CD4-positive, alpha-beta T cell treated with Interleukin-2 at 100 ng/mL for 4 hours (primary cell): ENCODE measurements around the gene PPID.
"Not testable (repeated sequence)": the region's sequence is repeated elsewhere in the genome, so short reads cannot be mapped to it uniquely, and the experiment has no call there.

Source experiments
- DNase-seq: peaks from one replicate; pipeline ENCODE4 v3.0.0-alpha.2; 2020; ENCODE audit warnings: low spot score

The PPID gene

DNA sequence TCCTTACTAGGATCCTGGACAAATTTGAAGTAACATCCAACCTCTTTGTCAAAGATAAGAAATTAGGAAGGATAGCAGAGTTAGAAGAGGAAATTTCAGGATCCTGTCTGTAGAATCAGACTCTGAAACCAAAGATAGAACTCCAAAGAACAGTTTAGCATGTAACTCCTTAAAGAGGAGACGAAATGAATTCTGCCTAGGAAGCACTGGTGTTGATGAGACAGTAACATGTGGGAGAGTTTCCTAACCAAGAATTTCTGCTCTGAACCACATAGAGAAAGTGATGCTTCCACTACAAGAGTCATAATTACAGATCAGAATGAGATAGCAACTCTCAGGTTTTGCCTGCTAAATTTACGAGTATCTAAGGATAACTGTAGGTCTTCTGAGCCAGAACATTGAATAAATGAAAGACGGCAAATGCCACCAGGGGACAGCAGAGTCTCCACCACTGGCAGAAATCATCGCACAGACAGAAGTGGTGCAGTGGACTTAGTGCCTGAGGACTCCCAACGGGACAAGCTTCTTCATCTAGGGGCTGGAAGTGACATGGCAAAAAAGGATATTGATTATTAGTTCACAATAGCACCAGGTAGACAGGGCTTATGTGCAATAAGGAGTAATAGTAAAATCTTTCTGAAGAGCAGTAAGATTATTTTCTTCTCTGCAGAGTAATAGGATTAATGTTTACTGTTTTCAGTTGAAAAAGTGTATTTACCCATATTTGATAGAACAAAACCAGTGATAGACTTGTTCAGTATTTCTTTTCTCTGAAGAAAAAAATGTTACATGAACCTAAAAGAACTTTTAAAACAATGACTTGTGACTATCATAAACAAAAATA lies 6.7 kb upstream of the PPID start:
- peak; percentile 60 for DNase-seq

DNA sequence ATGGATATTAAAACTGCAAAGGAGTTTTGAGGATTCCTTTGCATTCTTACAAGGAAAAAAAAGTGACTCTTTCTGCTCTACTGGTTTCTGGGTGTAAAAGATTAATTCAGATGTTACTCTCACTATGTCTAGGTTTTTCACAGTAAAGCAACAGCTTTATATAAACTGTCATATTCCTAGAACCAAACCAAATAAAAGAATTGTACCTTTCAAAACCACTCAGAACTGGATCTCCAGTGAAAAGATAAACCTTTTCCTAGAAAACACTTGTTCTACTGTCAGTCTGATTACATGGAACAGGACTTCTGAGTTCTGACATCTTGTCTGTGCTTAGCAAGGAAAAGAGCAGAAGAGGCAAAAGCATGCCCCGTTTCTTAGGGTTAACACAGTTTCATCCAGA lies 5.0 kb upstream of the PPID start:
- DNase-seq: no peak

DNA sequence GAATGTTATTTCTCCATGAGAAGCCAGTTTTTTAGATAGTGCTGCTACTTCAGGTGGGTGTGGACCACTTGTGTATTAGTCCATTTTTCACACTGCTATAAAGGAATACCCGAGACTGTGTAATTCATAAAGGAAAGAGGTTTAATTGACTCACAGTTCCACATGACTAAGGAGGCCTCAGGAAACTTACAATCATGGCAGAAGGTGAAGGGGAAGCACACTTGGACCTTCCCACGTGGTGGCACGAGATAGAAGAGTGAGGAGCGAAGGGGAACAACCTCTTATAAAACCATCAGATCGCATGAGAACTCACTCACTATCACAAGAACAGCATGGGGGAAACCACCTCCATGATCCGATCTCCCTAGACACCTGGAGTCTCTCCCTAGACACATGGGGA lies 3.4 kb upstream of the PPID start:
- no peak for DNase-seq

DNA sequence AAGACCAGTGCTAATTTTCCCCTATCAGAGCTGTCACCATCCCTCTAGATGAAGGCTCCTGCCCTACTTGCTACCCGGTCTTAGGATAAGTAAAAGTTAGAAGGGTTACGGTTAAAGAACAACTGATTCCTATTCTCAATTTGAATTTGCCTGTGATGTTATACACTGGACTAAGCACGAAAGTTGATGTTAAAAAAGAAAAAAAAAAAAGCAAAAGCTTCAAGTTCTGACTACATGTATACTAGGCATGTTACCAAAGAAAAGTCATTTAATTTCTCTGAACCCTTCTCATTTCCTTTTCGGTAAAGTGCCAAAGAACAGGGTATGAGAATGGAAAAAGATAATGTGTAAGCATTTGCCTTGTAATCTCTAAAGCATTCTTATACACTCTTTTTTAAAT lies 1.4 kb upstream of the PPID start:
- DNase-seq: no peak

DNA sequence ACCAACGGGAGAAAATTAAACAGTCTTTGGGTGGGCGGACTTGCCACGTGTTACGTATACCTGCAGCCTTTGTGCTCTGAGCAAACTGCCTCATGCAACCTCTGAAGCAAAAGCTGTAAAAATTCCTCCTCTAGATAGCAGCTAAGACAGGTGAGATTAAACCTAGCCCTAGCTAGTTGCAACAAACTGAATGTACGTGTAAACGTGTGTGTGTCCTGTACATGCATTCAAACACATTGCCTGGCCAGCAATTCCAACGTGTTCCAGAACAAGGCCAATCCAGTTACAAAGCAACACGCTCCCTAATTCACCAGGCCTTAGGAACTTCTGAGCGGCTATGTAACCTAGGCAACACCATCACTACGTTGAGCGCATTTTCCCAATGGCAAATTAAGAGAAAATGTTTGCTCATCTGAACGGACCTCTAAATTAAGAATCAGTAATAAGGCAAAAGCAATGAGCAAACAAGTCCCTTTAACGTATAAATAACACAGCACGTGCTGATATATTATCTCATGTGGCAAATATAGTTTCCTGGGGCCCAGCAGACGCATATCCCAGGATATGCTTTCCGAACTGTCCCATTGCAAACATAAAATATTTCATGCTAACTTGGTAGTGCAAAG lies 792 bp downstream of the PPID start:
- DNase-seq: peak; percentile 14

DNA sequence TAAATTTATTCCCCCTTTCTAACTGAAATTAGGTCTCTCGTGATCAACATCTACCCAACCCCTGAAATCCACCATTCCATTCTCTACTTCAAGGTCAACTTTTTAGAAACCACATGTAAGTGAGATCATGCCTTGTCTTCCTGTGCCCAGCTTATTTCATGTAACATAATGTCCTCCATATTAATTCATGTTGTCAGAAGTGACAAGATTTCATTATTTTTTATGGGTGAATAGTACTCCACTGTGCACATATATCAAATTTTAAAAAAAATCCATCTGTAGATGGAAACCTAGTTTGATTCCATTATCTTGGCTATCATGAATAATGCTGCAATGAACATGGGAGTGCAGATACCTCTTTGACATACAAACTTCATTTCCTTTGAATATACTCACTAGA lies 1.5 kb downstream of the PPID start:
- DNase-seq: no peak

DNA sequence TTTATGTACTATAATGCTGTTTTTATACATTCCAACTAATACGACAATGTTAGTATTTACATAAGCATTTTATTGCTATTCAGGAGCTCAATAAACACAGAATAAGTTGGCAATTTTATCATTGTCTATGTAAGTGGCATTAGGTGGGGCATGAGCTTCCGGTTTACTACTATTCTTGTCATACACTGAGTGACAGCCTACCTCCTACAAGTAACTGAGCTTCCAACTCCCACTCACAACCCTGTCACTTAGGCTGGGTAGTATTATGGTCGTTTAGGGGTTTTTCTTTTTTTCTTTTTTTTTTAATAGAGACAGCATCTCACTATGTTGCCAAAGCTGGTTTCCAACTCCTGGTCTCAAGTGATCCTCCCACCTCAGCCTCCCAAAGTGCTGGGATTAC lies 7.4 kb downstream of the PPID start:
- DNase-seq: no peak

DNA sequence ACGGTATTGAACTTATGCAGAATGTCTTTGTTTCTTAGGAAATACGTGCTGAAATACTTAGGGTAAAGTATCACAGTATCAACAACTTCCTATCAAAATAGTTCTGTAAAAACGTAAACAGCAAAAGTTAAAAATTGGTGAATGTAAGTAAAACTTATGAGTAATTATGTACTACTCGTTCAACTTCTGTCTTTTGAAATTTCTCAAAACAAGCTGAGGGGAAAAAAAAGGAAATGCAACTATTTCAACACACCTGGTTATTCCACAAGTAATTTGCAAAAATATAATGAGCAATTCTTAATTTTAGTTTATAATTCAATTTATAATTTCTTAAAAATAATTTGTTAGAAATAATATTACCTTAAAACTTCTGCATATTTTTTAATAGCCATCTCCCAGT lies 8.3 kb downstream of the PPID start:
- no peak for DNase-seq

DNA sequence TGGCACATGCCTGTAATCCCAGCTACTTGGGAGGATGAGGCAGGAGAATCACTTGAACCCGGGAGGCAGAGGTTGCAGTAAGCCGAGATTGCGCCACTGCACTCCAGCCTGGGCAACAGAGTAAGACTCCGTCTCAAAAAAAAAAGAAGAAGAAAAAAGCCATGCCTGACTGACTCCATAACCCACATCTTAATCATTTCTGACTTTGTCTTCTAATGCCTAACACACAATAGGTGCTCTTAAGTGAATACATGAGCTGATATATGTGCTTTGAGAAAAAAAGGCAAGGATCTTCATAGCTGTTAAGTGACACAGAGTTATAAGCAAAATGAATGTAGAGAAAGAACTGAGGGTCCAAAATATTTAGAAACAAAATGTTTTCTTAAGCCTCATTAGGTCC lies 10.6 kb downstream of the PPID start:
- DNase-seq: not testable (repeated sequence)

DNA sequence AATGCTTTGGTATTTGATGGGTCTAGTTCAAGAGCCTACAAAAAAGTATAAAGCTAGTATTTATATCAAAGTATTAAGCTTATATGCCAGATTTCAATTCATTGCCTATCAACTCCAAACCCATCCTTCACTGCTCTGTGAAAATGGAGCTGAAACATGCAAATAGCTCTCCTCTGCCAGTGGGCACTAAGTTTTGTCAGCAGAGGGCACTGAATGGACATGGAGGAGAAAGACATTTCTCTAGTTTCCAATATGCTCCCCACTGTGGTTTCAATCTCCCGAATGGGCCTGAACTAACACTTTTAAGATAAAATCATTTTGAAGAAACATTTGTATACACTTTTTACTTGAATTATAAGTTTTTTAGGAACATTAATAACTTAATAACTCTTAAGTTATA lies 12.4 kb downstream of the PPID start:
- DNase-seq: no peak

DNA sequence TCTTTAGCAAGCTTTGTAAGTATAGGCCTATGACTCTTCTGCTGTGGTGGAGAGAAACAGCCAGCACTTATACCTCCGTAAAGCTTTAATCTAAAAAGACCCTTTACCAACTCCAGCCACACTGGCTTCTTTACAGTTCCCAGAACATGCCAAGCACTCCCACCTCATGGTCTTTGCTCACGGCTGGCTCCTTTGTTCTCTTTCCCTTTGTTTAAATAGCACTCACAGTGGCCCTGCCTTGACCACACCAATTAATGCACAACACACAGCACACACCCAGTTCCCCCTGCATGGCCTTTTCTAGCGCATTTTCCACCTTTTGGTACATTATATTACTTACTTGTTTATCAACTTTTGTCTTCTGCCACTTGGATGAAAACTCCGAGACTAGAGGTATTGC lies 18.9 kb downstream of the PPID start:
- no peak for DNase-seq

DNA sequence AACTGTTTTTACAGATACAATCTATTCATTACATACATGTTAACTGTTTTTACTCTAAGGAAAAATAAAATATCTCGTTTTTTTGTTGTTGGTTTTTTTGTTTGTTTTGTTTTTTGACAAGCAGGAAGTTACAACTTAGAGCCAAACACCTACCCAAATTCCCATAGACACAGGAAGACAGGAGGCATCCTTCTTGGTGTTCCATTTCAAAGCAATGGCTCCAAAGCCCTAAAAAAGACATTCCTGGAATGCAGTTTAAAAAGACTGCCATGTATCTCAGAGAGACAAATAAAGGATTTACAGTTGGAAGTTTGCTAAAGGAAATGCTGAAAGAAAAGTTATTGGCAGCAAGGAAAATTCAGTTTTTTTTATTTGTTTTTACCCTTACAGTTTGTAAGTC lies 34.4 kb downstream of the PPID start:
- DNase-seq: no peak

DNA sequence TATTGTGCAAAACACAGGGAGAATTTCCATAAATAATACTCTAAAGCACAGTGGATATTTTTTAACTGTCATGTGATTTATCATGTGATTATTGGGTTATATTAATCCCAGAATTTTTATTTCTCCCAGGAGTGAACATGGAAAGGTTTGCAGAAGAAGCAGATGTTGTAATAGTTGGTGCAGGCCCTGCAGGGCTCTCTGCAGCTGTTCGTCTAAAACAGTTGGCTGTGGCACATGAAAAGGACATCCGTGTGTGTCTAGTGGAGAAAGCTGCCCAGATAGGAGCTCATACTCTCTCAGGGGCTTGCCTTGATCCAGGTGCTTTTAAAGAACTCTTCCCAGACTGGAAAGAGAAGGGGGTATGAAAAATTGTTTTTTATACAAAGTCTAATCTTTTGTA lies 41.1 kb downstream of the PPID start:
- DNase-seq: no peak

DNA sequence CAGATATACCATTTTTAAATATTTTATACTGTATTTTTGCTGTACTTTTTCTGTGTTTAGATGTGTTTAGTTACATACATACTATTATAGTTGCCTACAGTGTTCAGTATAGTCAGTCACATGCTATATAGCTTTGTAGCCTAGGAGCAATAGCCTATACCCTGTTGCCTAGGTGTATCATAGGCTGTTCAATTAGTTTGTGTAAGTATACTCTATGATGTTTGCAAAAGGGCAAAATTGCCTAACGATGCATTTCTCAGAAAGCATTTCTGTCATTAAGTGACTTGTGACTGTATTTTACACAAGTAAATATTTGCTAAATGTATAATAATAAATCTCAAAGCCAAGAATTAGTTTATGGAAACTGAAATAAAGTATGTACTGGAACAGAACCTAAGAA lies 41.6 kb downstream of the PPID start:
- no peak for DNase-seq

DNA sequence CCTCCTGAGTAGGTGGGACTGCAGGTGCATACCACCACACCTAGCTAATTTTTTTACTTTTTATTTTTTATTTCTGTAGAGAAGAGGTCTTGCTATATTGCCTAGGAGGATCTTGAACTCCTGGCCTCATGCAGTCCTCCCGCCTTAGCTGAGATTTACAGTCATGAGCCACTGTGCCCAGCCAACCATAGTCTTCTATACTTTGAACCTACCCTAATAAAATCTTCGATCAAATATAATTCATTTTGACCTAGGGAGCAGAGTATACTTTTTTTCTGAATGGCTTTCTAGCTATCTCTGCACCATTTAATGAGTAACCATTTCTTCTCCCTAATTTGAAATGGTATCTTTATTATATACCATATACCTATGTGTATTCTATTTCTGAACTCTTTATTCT lies 44.4 kb downstream of the PPID start:
- DNase-seq: no peak

DNA sequence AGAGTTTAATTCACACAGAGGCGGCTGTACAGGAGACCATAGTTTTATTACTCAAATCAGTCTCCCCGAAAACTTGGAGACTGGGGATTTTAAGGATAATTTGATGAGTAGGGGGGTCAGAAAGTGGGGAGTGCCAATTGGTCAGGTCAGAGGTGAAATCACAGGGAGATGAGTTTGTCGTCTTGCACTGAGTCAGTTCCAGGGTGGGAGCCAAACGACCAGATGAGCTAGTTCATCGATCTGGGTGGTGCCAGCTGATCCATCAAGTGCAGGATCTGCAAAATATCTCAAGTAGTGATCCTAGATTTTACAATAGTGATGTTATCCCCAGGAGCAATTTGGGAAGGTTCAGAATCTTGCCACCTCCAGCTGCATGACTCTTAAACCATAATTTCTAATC lies 47.1 kb downstream of the PPID start:
- no peak for DNase-seq

DNA sequence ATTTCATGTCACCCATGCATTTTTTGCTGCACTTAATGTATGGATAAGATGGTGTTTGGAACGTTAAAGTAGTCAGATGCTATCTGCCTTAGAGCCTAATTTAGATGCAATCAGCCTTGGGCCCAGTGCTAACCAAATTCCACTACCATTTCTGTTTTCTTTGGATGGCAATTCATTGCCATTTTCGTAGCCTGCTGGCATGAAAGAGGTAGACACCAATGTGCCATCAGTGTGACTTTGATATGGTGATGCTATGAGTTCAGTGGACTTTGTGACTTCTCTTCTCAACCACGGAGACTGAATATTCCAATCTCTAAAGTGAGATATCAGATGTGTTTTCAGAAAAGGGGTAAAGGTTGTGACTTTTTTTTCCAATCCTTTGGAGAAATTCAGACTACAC lies 49.6 kb downstream of the PPID start:
- DNase-seq: no peak

DNA sequence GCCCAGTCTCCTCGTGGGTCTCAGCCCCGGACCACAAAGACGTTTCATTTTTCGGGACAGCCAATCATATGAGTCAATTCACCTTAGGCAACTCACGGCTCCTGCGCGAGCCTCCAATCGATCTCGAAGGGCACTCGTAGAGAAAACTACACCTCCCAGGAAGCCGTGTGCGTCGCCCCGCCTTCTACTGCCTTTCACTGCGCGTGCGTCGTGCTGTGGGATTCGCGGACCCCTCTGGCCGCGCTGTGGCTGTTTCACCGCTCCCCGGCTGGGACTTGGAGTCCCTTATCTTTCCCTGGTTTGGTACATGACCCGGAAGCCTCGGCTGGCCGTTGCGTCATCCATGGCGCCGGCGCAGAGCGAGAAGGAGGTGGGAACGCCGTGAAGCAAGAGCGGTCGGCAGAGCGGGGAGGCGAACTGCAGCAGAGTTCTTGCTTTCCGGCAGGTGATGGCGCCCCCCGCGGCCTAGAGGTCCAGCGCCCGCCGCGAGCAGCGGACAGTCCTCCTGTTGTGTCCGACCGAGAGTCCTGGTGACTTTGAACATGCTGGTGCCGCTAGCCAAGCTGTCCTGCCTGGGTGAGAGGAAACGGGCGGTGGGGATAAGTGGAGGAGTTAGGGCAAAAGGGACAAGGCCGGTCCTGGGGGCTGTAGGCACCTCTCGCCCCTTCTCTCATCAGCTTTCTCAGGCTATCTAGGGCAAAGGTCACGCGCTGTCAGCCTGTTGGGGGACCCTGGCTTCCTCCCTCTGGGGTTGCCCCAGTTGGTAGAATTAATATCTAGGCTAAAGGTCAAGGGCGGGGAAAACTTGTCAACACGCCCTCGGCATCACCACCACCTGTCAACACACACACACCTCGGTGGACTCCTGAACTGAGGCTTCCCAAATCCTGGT lies 51.0 kb downstream of the PPID start, which contains the start of gene ETFDH:
TSS of gene ETFDH (plus strand) at position 382 of the 892 bp plus-strand sequence. CDS start at position 543, 161 bp downstream.
- DNase-seq: peak; percentile 99

DNA sequence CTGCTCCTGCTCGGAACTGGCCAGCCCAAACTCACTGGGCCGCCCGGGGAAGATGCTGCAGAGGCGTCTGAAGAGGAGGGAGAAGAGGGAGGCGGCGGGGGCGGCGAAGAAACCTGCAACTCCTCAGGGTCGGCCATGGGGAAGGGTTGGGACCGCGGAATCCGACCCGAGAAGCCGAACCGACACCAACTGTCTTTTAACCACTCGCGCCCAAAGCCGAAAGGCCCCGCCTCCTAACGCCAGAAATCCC lies 51.6 kb downstream of the PPID start, which contains the start of gene C4orf46:
TSS of gene C4orf46 (minus strand) at position 223 of the 250 bp plus-strand sequence. CDS start at position 137, 86 bp downstream.
- no peak for DNase-seq

DNA sequence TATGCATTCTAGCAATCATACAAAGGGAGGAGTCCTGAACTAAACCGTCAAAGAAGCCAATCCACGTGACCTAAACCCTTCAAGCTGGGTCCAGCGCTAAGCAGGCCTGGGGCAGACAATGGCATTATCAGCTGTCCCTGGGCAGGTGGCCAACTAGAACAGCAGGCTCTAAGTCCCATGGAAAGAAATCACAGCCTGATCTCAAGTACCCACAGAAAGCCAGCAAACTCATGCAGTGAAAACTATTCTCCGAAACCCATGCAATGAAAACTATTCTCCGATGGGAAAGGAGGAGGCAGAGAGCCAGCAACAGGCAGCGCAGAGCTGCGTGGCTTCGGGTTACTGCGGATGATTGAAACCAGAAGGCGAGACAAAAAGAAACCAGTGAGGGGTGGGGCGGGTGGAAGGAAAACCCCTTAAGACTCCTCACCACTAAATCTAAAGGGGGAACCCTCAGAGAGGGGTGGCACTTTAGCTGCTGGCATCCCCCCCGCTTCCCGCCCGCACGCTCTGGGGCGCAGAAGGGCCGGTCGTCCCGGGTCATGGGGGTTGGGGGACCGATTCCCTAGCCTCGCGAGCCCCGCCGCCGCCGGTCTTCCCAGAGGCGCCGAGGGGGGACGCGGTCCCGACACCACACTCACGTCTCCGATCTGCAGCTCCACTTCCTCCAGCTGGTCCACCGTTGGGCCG lies 52.1 kb downstream of the PPID start:
- peak; percentile 41 for DNase-seq

DNA sequence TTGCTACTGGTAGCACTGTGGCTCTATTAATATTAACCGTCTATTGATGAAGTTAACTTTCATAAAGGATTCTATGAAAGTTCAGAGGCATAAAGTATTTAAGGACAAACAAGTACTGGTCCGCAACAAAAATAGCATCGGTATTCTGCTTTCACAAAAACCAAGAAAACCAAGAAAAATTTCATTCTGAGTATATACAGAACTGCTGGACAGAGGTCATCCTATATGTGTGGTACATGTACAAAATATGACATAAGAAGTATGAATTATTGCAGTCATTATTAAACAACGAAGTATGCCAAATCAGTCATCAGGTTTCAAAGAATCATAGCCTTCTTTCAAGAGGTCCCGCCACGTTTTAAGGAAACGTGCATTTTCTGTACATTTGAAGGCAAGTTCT lies 53.9 kb downstream of the PPID start:
- DNase-seq: no peak

DNA sequence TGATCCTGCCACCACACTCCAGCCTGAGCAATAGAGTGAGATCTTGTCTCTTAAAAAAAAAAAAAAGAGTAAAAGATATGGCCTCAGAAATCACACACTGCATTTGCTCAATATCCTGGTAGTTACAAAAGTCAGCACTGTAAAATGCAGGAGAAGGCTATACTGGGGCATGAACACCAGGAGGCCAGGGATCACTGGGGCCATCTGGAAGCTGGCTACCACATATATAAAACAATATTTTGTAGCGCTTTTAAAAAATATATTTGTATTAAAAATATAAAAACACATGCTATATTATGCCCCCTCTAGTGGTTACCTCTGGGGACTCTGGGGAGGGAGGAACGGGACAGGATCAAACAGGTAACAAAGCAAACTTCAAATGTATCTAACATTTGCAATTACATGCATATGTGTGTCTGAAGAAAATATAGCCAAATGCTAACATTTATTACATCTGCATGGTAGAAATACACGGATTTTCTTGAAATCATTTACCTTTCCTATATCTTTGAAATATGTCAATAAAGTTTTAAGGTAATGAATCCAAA lies 55.5 kb downstream of the PPID start:
- peak; percentile 12 for DNase-seq
